OCI-LY1 (cell line): ENCODE results near the gene STAG1.
"Not testable (repeated sequence)": the region's sequence is repeated elsewhere in the genome, so short reads cannot be mapped to it uniquely, and the experiment has no call there.

ENCODE experiments used
- EZH2 ChIP-seq: fragments of 200-600 bp; sonication (generic), shearing (Covaris generic); IDR thresholded peaks from 2 replicates; pipeline ENCODE4 v1.8.0; 2017; ENCODE audit warnings: borderline replicate concordance, mixed run types, mild to moderate bottlenecking, antibody characterized with exemption, low read length, moderate library complexity, mixed read lengths
- TF ChIP-seq, protein P1 (sequence below): fragments of 200-600 bp; sonication (generic), shearing (Covaris generic); IDR thresholded peaks from 2 replicates; pipeline ENCODE4 v1.5.1; 2017; ENCODE audit warnings: mild to moderate bottlenecking, antibody characterized with exemption, low read length, moderate library complexity, mixed read lengths

DNA sequence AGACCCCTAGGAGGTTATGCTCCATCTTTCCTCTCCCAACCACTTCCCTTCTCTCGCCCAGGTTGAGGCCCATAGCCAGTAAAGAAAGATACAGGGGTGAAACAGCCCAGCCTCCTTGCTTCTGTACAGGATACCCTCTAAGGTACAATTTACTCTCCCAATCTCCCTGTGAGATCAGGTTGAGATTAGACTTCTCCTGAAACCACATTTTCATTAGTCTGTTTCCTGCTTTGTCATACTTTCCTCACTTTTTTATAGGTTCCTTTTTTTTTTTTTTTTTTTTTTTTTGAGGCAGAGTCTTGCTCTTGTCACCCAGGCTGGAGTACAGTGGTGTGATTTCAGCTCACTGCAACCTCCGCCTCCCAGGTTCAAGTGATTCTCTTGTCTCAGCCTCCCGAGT is 277.3 kb downstream of the STAG1 start:
- TF ChIP-seq, protein P1, sequence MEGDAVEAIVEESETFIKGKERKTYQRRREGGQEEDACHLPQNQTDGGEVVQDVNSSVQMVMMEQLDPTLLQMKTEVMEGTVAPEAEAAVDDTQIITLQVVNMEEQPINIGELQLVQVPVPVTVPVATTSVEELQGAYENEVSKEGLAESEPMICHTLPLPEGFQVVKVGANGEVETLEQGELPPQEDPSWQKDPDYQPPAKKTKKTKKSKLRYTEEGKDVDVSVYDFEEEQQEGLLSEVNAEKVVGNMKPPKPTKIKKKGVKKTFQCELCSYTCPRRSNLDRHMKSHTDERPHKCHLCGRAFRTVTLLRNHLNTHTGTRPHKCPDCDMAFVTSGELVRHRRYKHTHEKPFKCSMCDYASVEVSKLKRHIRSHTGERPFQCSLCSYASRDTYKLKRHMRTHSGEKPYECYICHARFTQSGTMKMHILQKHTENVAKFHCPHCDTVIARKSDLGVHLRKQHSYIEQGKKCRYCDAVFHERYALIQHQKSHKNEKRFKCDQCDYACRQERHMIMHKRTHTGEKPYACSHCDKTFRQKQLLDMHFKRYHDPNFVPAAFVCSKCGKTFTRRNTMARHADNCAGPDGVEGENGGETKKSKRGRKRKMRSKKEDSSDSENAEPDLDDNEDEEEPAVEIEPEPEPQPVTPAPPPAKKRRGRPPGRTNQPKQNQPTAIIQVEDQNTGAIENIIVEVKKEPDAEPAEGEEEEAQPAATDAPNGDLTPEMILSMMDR: not testable (repeated sequence)
- TF ChIP-seq EZH2: not testable (repeated sequence)
